Retinal pigment epithelial cell (primary cell): ENCODE data around the gene SH3TC2.
"Not testable (repeated sequence)": the region's sequence is repeated elsewhere in the genome, so short reads cannot be mapped to it uniquely, and the experiment has no call there.

Source experiments
- DNase-seq: peaks from one replicate; pipeline ENCODE4 v3.0.0-alpha.2; 2010; ENCODE audit warnings: low read depth
- H3K4me3 ChIP-seq: 2 replicates; pipeline ENCODE4 v1.5.1; 2011; ENCODE audit warnings: mild to moderate bottlenecking, low read length, control low read depth, moderate library complexity
- TF ChIP-seq, protein P1 (sequence below): conservative IDR thresholded peaks from 2 replicates; pipeline ENCODE4 v1.5.1; 2011; ENCODE audit warnings: low read depth, low read length, control low read depth, inconsistent platforms

The SH3TC2 gene

DNA sequence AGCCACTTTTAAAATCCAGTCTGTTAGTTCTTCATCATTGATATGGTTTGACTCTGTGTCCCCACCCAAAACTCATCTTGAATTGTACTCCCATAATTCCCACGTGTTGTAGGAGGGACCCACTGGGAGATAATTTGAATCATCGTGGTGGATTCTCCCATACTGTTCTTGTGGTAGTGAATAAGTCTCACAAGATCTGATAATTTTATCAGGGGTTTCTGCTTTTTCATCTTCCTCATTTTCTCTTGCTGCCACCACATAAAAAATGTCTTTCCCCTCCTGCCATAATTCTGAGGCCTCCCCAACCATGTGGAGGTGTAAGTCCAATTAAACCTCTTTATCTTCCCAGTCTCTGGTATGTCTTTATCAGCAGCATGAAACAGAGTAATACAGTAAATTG, 26.9 kb upstream of the SH3TC2 start:
- H3K4me3 ChIP-seq = no peak overlapping the region
- TF ChIP-seq, protein P1, sequence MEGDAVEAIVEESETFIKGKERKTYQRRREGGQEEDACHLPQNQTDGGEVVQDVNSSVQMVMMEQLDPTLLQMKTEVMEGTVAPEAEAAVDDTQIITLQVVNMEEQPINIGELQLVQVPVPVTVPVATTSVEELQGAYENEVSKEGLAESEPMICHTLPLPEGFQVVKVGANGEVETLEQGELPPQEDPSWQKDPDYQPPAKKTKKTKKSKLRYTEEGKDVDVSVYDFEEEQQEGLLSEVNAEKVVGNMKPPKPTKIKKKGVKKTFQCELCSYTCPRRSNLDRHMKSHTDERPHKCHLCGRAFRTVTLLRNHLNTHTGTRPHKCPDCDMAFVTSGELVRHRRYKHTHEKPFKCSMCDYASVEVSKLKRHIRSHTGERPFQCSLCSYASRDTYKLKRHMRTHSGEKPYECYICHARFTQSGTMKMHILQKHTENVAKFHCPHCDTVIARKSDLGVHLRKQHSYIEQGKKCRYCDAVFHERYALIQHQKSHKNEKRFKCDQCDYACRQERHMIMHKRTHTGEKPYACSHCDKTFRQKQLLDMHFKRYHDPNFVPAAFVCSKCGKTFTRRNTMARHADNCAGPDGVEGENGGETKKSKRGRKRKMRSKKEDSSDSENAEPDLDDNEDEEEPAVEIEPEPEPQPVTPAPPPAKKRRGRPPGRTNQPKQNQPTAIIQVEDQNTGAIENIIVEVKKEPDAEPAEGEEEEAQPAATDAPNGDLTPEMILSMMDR = no peak
- DNase-seq = no peak

DNA sequence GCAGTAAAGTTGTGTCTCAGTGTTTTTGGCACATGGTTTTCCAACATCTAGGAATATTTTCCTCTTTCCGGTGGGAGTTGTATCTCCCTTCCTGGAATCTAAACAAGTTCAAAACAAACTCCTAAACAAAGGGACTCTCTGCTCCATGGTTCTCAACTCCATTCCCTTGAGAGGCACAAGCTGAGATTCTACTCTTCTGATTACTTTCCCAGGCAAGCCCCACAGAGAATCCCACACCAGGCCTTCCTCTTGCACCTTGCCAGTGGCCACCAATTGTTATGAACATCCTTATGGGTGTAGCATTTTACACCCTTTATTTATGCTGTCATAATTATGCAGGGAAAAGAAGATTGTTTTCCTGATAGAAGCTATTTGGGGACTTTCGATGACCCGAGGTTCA, 25.8 kb upstream of the SH3TC2 start:
- TF ChIP-seq, protein P1 = no peak
- H3K4me3 ChIP-seq = no peak overlapping the region

DNA sequence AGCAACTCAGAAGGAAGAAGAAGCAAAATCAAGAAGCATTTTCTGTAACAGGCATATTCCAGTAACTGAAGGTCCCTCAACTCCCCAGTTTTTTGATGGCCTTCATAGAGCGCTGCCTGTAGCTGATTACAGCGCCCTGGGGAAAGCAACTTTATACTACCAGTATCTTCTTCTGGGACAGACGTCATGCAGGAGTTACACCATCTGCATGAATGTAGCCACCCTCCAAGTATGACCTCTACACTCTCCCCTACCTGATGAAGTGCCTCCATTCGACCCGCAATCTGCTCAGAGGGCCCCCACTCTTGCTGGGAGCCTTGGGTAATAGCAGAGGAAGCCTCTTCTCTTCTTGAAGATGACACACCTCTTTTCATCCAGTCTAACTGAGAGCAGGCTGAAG, 21.0 kb upstream of the SH3TC2 start:
- TF ChIP-seq, protein P1 = no peak
- no peak for DNase-seq
- no peak overlapping the region for H3K4me3 ChIP-seq

More for the DNA sequence above, 25.8 kb upstream of the SH3TC2 start:
- DNase-seq = no peak

DNA sequence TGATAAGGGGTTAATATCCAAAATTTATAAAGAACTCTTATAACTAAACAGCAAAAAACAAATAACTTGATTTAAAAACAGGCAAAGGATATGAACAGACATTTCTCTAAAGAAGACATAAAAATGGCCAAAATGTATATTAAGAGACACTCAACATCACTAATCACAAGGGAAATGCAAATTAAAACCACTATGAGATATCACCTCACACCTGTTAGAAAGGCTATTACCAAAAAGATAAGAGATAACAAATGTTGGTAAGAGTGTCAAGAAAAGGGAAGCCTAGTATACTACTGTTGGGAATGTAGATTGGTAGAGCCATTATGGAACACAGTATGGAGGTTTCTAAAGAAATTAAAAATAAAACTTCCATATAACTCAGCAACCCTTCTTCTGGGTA, 19.4 kb upstream of the SH3TC2 start:
- H3K4me3 ChIP-seq = no peak overlapping the region
- TF ChIP-seq, protein P1 = no peak
- no peak for DNase-seq

DNA sequence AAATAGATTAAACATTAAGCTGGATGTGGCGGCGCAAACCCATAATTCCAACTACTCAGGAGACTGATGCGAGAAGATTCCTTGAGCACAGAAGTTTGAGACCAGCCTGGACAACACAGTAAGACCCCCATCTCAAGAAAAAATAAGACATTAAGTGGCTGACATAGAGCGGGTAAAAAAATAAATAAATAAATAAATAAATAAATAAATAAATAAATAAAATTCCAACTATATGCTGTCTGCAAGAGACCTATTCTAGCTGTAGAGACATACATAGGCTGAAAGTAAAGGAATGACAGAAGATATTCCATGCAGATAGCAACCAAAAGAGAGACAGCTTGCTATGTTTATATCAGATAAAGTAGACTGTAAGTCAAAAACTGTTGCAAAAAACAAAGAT, 17.4 kb upstream of the SH3TC2 start:
- TF ChIP-seq, protein P1 = no peak
- DNase-seq = no peak
- H3K4me3 ChIP-seq = no peak overlapping the region

DNA sequence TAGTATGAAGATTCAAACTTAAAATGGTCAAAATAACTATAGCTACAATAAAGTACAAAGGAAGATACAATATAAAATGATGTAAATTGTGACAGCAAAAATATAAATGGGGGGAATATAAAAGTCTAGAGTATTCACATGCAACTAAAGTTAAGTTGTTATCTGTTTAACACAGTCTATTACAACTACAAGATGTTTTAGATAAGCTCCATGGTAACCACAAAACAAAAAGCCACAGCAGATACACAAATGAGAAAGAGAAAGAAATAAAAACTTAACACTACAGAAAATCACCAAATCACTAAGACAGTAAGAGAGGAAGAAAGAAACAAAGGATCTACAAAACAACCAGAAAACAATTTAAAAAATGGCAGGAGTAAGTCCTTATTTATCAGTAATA, 17.0 kb upstream of the SH3TC2 start:
- DNase-seq = no peak
- TF ChIP-seq, protein P1 = no peak
- no peak overlapping the region for H3K4me3 ChIP-seq

DNA sequence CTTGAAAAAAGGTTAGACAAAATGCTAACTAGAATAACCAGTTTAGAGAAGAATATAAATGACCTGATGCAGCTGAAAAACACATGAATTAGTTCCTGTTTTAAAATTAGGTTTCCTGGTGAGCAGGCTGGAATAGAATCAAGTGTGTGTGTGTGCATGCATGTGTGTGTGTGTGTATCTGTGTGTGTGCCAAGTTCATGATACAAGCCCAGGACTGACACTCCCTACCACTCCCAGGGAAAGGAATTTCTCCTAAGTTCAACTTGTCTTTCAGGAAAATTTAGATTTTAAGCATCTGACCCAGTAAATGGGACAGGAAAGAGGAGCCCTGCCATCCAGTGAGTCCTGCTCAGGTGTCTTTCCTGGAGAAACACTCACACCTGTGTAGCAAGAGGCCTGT, 11.2 kb upstream of the SH3TC2 start:
- DNase-seq = not testable (repeated sequence)

DNA sequence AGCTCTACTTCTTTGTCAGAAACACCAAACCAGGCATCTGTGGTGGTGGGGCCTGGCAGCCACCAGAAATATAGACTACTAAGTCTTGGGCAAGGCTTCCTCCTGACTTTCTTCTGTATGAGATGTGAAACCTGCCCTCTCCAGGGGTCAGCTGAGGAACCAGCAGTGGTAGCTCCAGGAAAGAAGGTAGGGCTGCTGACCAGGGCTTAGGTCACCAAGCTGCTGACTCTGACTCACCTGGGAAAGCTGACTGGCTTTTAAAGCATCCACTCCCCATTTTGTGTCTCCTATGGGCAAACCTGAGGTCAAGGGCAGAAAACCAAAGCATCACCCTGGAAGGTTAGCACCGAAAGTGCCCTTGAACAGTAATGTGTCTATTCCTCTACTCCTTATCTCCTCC, 10.4 kb upstream of the SH3TC2 start:
- H3K4me3 ChIP-seq = no peak overlapping the region
- DNase-seq = no peak
- TF ChIP-seq, protein P1 = no peak

More for the DNA sequence above, 11.2 kb upstream of the SH3TC2 start:
- H3K4me3 ChIP-seq = not testable (repeated sequence)
